HCT116 (cell line): Measurements from ENCODE around the gene ZNF548. TPM values are rescaled to one million over a fixed set of nuclear protein-coding genes. Genes with fewer than 3 reads are reported as not detected.

Source experiments
- ATAC-seq: fragments of 200-7000 bp; cut with Tn5 transposase; 2 replicates; pipeline ENCODE4 v1.9.1; 2020; ENCODE audit warnings: mild to moderate bottlenecking, moderate library complexity
- BruUV-seq: library from RNA; stranded (reverse); fragments of 400-500 nt; replicated peaks from 2 replicates; lab custom pipeline; 2021; lab: Mats Ljungman, UMichigan
- CTCF ChIA-PET: fragments of 300-600 bp; sonication (Branson Sonifier 250); formaldehyde crosslinking; loops from one replicate; lab custom pipeline; 2021; ENCODE audit warnings: antibody characterized with exemption; lab: Charles Lee
- POLR2A ChIA-PET: fragments of 300-600, 350-600 bp; sonication (Branson Sonifier 250); formaldehyde crosslinking; loops from one replicate; lab custom pipeline; 2021; ENCODE audit warnings: antibody characterized with exemption; lab: Charles Lee
- RAD21 ChIA-PET, 2 experiments: fragments of 300-600 bp; sonication (Branson Sonifier 250); formaldehyde crosslinking; loops; one replicate each; lab custom pipeline; 2023; ENCODE audit warnings: low total read pairs in 2 of 2; ENCODE audit not compliant: uncharacterized antibody in 2 of 2, unreplicated experiment in 2 of 2, low non-redundant PET in 1 of 2; lab: Charles Lee
- DNase-seq: peaks from one replicate; pipeline ENCODE4 v3.0.0-alpha.2; 2010; ENCODE audit warnings: low read depth, low spot score
- H2AFZ ChIP-seq: fragments of 200-600 bp; shearing (Covaris generic), sonication (generic); 2 replicates; pipeline ENCODE4 v1.6.1; 2017; ENCODE audit warnings: low read depth, mixed run types, mixed read lengths, antibody characterized with exemption, low read length; ENCODE audit not compliant: poor library complexity, severe bottlenecking
- H3K27ac ChIP-seq: 2 replicates; pipeline ENCODE4 v1.5.1; 2012; ENCODE audit warnings: low read depth, low read length
- H3K27me3 ChIP-seq: fragments of 200-600 bp; sonication (generic); 2 replicates; pipeline ENCODE4 v1.6.1; 2016; ENCODE audit warnings: mixed run types, low read length, mixed read lengths; ENCODE audit not compliant: insufficient read depth
- H3K36me3 ChIP-seq, 2 experiments: fragments of 200-500 bp in 1 of 2; fragments of 200-600 bp in 1 of 2; sonication (Bioruptor generic) in 1 of 2; sonication (generic) in 1 of 2; 2 replicates each; pipeline versions ENCODE4 v1.5.1 to v1.6.1; 2014 to 2016; ENCODE audit warnings: low read length in 2 of 2, inconsistent platforms in 1 of 2, mixed read lengths in 1 of 2, mixed run types in 1 of 2; ENCODE audit not compliant: insufficient read depth in 2 of 2, control insufficient read depth in 1 of 2
- H3K4me1 ChIP-seq, 2 experiments: fragments of 200-600 bp in 1 of 2; sonication (generic) in 1 of 2; 2 replicates each; pipeline versions ENCODE4 v1.5.1 to v1.6.1; 2012 to 2017; ENCODE audit warnings: low read length in 2 of 2, inconsistent platforms in 1 of 2, mild to moderate bottlenecking in 1 of 2, mixed read lengths in 1 of 2, mixed run types in 1 of 2, moderate library complexity in 1 of 2; ENCODE audit not compliant: insufficient read depth in 2 of 2, control insufficient read depth in 1 of 2
- H3K4me2 ChIP-seq: fragments of 200-600 bp; sonication (generic); 2 replicates; pipeline ENCODE4 v1.6.1; 2017; ENCODE audit warnings: mixed run types, low read length, mixed read lengths
- H3K4me3 ChIP-seq, 2 experiments: fragments of 200-600 bp in 1 of 2; sonication (generic) in 1 of 2; replicated peaks in 1 of 2; 2 replicates each; pipeline ENCODE4 v1.5.1; 2011 to 2016; ENCODE audit warnings: low read length in 2 of 2, control low read depth in 1 of 2, low read depth in 1 of 2, mild to moderate bottlenecking in 1 of 2, mixed read lengths in 1 of 2, mixed run types in 1 of 2
- H3K79me2 ChIP-seq: fragments of 200-600 bp; sonication (generic); 2 replicates; pipeline ENCODE4 v1.6.1; 2017; ENCODE audit warnings: mild to moderate bottlenecking, mixed run types, low read length, moderate library complexity, mixed read lengths; ENCODE audit not compliant: insufficient read depth
- H3K9ac ChIP-seq: fragments of 200-600 bp; sonication (generic); 2 replicates; pipeline ENCODE4 v1.6.1; 2016; ENCODE audit warnings: low read length, mixed read lengths
- H3K9me2 ChIP-seq: fragments of 200-600 bp; sonication (generic), shearing (Covaris generic); 2 replicates; pipeline ENCODE4 v1.6.1; 2017; ENCODE audit warnings: mixed run types, mild to moderate bottlenecking, moderate library complexity; ENCODE audit not compliant: insufficient read depth
- H3K9me3 ChIP-seq, 2 experiments: fragments of 200-500 bp in 1 of 2; fragments of 200-600 bp in 1 of 2; sonication (Bioruptor generic) in 1 of 2; sonication (generic) in 1 of 2; 2 replicates each; pipeline ENCODE4 v1.6.1; 2014 to 2017; ENCODE audit warnings: low read length in 2 of 2, mixed read lengths in 2 of 2, inconsistent platforms in 1 of 2, low read depth in 1 of 2, mild to moderate bottlenecking in 1 of 2, mixed run types in 1 of 2, moderate library complexity in 1 of 2; ENCODE audit not compliant: control insufficient read depth in 1 of 2, insufficient read depth in 1 of 2
- H4K20me1 ChIP-seq: fragments of 200-600 bp; sonication (generic), shearing (Covaris generic); 2 replicates; pipeline ENCODE4 v1.6.1; 2017; ENCODE audit warnings: mixed run types, mild to moderate bottlenecking, moderate library complexity; ENCODE audit not compliant: insufficient read depth
- CEBPB ChIP-seq: IDR thresholded peaks from 2 replicates; pipeline ENCODE4 v1.6.1; 2012; ENCODE audit warnings: low read depth
- EGR1 ChIP-seq: IDR thresholded peaks from 2 replicates; pipeline ENCODE4 v1.6.1; 2012; ENCODE audit warnings: low read depth
- ELF1 ChIP-seq: IDR thresholded peaks from 2 replicates; pipeline ENCODE4 v1.6.1; 2012; ENCODE audit warnings: low read depth, borderline replicate concordance
- EZH2phosphoT487 ChIP-seq: fragments of 200-600 bp; IDR thresholded peaks from 2 replicates; pipeline ENCODE4 v1.6.1; 2018; ENCODE audit warnings: antibody characterized with exemption, borderline replicate concordance
- FOSL1 ChIP-seq: IDR thresholded peaks from 2 replicates; pipeline ENCODE4 v1.6.1; 2012; ENCODE audit warnings: low read depth
- POLR2A ChIP-seq: IDR thresholded peaks from 2 replicates; pipeline ENCODE4 v1.7.0; 2011; ENCODE audit warnings: borderline replicate concordance; ENCODE audit not compliant: insufficient read depth, insufficient read length; ENCODE audit errors: extremely low read depth
- POLR2AphosphoS5 ChIP-seq: IDR thresholded peaks from 2 replicates; pipeline ENCODE4 v1.6.1; 2011; ENCODE audit warnings: mild to moderate bottlenecking, low read depth, low read length, moderate library complexity
- SIN3A ChIP-seq: IDR thresholded peaks from 2 replicates; pipeline ENCODE4 v1.6.1; 2012; ENCODE audit warnings: low read depth
- TCF7L2 ChIP-seq: IDR thresholded peaks from 2 replicates; pipeline ENCODE4 v1.7.0; 2011; ENCODE audit warnings: borderline replicate concordance, inconsistent platforms; ENCODE audit not compliant: insufficient read depth, insufficient read length; ENCODE audit errors: extremely low read depth
- ZFX ChIP-seq: fragments of 450-650 bp; IDR thresholded peaks from 2 replicates; pipeline ENCODE4 v1.6.1; 2017
- intact Hi-C: fragments of 100-400 bp; cut with micrococcal nuclease; formaldehyde crosslinking; loops from 2 replicates; pipeline ENCODE4 v1.10.0; 2022
- total RNA-seq: library from RNA; stranded (reverse); gene quantifications from one replicate; pipeline ENCODE4 v1.2.1, GENCODE V29; 2021; ENCODE audit not compliant: unreplicated experiment
- TF ChIP-seq, protein P1 (sequence below), 3 experiments: fragments of 200-600 bp in 1 of 3; sonication (generic) in 1 of 3; IDR thresholded peaks in 2 of 3; conservative IDR thresholded peaks in 1 of 3; 2 replicates each; pipeline ENCODE4 v1.5.1; 2012 to 2017; ENCODE audit warnings: low read depth in 2 of 3, low read length in 2 of 3, antibody characterized with exemption in 1 of 3, borderline replicate concordance in 1 of 3, control low read depth in 1 of 3, mild to moderate bottlenecking in 1 of 3, mixed read lengths in 1 of 3, mixed run types in 1 of 3, moderate library complexity in 1 of 3; ENCODE audit not compliant: insufficient read depth in 1 of 3

Gene ZNF548
- total RNA-seq, 1 experiment from 2014 or later, result 8.7 TPM

GRCh38 chr19:57443121-57443696 is 53.6 kb downstream of the ZNF548 start:
- RAD21 ChIA-PET, result no interaction called here
- Histone ChIP-seq H3K9me3 (peaks cover 0 to 9% of the 10 kb centered on the region in 2 experiments; a peak in 2 of 4 replicates), H3K4me3 (no peak overlapping the region), H3K79me2 (peaks cover 39% of the 10 kb centered on the region), H3K9me2 (no peaks in the 10 kb centered on the region), H3K4me1 (no peaks in the 10 kb centered on the region), H3K27ac (no peak overlapping the region), H2AFZ (no peak overlapping the region), H3K4me2 (no peak overlapping the region), H3K9ac (no peak overlapping the region), H3K27me3 (no peaks in the 10 kb centered on the region), H4K20me1 (no peaks in the 10 kb centered on the region), H3K36me3 (peaks cover 10 to 31% of the 10 kb centered on the region in 2 experiments; a peak in 3 of 4 replicates)
- ATAC-seq, result no peak
- intact Hi-C loops, result no loop called here
- no peak for DNase-seq
- POLR2A ChIA-PET, result no interaction called here
- TF ChIP-seq ZFX (no peak), ELF1 (no peak), POLR2AphosphoS5 (no peak), EGR1 (no peak), TCF7L2 (no peak), EZH2phosphoT487 (no peak), SIN3A (no peak), CEBPB (no peak), FOSL1 (no peak), POLR2A (no peak)
- TF ChIP-seq, protein P1, sequence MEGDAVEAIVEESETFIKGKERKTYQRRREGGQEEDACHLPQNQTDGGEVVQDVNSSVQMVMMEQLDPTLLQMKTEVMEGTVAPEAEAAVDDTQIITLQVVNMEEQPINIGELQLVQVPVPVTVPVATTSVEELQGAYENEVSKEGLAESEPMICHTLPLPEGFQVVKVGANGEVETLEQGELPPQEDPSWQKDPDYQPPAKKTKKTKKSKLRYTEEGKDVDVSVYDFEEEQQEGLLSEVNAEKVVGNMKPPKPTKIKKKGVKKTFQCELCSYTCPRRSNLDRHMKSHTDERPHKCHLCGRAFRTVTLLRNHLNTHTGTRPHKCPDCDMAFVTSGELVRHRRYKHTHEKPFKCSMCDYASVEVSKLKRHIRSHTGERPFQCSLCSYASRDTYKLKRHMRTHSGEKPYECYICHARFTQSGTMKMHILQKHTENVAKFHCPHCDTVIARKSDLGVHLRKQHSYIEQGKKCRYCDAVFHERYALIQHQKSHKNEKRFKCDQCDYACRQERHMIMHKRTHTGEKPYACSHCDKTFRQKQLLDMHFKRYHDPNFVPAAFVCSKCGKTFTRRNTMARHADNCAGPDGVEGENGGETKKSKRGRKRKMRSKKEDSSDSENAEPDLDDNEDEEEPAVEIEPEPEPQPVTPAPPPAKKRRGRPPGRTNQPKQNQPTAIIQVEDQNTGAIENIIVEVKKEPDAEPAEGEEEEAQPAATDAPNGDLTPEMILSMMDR (IDR thresholded peaks at IDR 0.05 in 2 of 3, conservative IDR thresholded peaks at IDR 0.05 in 1 of 3; ENCODE audit: borderline replicate concordance in 1 of 3, insufficient read depth in 1 of 3, low read depth in 2 of 3, low read length in 2 of 3), result no peak
- CTCF ChIA-PET, result no interaction called here
- BruUV-seq, result no TSS peak
